HL-60 (cell line): ENCODE data around the gene CCR5AS.

ENCODE experiments used
- DNase-seq, 2 experiments: peaks; one replicate each; pipeline ENCODE4 v3.0.0-alpha.2; 2010 to 2020; ENCODE audit warnings: low read depth in 1 of 2, low spot score in 1 of 2
- H3K27ac ChIP-seq: fragments of 250-450 bp; sonication (Bioruptor Pico); replicated peaks from 2 replicates; pipeline ENCODE4 v1.5.1; 2020; ENCODE audit warnings: mild to moderate bottlenecking, moderate library complexity
- H3K27me3 ChIP-seq: fragments of 250-450 bp; sonication (Bioruptor Pico); 2 replicates; pipeline ENCODE4 v1.5.1; 2021; ENCODE audit warnings: mild to moderate bottlenecking, moderate library complexity; ENCODE audit not compliant: insufficient read depth, poor library complexity, severe bottlenecking
- H3K4me3 ChIP-seq: replicated peaks from 2 replicates; pipeline ENCODE4 v1.5.1; 2011; ENCODE audit warnings: mild to moderate bottlenecking, control low read depth, low read length; ENCODE audit not compliant: insufficient read depth
- GABPA ChIP-seq: IDR thresholded peaks from 2 replicates; pipeline ENCODE4 v1.6.1; 2012; ENCODE audit warnings: low read depth
- POLR2AphosphoS5 ChIP-seq: IDR thresholded peaks from 2 replicates; pipeline ENCODE4 v1.6.1; 2012; ENCODE audit warnings: low read depth
- SPI1 ChIP-seq: IDR thresholded peaks from 2 replicates; pipeline ENCODE4 v1.6.1; 2012; ENCODE audit warnings: low read depth, mild to moderate bottlenecking, borderline replicate concordance
- TF ChIP-seq, protein P1 (sequence below): IDR thresholded peaks from 2 replicates; pipeline ENCODE4 v1.6.1; 2012; ENCODE audit warnings: low read depth; ENCODE audit not compliant: insufficient replicate concordance
- TF ChIP-seq, protein P2 (sequence below): IDR thresholded peaks from one replicate; pipeline ENCODE4 v1.5.1; 2011; ENCODE audit warnings: low read length, control low read depth, inconsistent platforms; ENCODE audit not compliant: insufficient read depth

Gene CCR5AS

DNA sequence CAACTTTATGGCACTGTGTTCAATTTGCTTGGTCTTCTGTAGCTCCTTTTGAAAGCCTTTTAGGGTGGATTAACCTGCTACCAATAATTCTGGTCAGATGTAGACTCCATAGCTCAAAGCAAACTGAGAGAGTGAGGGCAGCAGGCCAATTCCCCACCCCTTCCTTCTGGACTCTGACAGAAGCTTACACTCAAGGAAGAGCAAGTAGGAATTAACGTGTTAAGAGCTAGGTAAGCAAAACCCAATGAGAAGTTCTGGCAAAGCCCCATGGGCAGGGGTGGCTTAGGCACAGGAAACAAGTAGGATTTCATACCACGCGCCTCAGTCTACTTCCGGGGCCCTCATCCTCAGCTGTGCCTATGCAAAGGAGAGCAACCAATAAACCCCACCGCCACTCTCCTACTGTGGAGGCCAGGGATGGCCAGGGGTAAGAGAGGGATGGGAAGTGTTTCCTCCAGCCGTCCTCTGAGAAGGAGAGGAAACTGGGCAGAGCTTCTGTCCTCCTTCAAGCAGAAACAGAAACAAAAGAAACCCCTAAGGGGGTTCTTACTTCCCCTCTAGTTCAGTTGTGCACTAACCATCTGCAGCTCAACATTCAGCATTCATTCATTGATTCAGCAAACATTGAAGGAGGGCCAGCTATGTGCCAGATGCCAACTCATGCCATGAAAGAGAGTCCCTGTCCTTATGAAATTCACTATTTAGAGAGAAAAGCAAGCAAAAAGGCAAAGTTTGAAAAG, 23.5 kb downstream of the CCR5AS start:
- TF ChIP-seq, protein P1, sequence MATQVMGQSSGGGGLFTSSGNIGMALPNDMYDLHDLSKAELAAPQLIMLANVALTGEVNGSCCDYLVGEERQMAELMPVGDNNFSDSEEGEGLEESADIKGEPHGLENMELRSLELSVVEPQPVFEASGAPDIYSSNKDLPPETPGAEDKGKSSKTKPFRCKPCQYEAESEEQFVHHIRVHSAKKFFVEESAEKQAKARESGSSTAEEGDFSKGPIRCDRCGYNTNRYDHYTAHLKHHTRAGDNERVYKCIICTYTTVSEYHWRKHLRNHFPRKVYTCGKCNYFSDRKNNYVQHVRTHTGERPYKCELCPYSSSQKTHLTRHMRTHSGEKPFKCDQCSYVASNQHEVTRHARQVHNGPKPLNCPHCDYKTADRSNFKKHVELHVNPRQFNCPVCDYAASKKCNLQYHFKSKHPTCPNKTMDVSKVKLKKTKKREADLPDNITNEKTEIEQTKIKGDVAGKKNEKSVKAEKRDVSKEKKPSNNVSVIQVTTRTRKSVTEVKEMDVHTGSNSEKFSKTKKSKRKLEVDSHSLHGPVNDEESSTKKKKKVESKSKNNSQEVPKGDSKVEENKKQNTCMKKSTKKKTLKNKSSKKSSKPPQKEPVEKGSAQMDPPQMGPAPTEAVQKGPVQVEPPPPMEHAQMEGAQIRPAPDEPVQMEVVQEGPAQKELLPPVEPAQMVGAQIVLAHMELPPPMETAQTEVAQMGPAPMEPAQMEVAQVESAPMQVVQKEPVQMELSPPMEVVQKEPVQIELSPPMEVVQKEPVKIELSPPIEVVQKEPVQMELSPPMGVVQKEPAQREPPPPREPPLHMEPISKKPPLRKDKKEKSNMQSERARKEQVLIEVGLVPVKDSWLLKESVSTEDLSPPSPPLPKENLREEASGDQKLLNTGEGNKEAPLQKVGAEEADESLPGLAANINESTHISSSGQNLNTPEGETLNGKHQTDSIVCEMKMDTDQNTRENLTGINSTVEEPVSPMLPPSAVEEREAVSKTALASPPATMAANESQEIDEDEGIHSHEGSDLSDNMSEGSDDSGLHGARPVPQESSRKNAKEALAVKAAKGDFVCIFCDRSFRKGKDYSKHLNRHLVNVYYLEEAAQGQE: no peak
- TF ChIP-seq SPI1 (no peak), POLR2AphosphoS5 (no peak), GABPA (no peak)
- TF ChIP-seq, protein P2, sequence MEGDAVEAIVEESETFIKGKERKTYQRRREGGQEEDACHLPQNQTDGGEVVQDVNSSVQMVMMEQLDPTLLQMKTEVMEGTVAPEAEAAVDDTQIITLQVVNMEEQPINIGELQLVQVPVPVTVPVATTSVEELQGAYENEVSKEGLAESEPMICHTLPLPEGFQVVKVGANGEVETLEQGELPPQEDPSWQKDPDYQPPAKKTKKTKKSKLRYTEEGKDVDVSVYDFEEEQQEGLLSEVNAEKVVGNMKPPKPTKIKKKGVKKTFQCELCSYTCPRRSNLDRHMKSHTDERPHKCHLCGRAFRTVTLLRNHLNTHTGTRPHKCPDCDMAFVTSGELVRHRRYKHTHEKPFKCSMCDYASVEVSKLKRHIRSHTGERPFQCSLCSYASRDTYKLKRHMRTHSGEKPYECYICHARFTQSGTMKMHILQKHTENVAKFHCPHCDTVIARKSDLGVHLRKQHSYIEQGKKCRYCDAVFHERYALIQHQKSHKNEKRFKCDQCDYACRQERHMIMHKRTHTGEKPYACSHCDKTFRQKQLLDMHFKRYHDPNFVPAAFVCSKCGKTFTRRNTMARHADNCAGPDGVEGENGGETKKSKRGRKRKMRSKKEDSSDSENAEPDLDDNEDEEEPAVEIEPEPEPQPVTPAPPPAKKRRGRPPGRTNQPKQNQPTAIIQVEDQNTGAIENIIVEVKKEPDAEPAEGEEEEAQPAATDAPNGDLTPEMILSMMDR: no peak
- H3K4me3 ChIP-seq: no peak overlapping the region
- DNase-seq: no peak
- H3K27ac ChIP-seq: no peak overlapping the region
- no peaks in the 10 kb centered on the region for H3K27me3 ChIP-seq

DNA sequence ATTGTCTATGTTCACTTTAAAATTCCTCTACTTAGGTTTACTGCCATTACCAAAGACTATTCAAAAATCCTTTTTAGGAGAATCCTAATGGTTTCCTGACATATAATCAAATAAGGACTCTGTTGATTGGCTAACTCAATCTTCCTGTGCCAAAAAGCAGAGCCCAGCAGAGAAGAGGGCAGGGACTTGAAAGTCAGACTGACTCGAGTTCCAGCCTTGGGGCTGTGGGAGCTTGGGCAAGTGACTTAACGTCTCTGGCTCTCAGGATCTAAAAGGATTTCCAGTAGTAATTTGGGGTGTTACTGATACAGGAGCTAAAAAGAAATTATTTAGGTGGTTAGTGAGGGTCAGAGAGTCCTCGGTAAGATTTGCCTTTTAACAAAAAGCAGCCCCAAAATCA, 25.2 kb downstream of the CCR5AS start:
- no peak for DNase-seq

DNA sequence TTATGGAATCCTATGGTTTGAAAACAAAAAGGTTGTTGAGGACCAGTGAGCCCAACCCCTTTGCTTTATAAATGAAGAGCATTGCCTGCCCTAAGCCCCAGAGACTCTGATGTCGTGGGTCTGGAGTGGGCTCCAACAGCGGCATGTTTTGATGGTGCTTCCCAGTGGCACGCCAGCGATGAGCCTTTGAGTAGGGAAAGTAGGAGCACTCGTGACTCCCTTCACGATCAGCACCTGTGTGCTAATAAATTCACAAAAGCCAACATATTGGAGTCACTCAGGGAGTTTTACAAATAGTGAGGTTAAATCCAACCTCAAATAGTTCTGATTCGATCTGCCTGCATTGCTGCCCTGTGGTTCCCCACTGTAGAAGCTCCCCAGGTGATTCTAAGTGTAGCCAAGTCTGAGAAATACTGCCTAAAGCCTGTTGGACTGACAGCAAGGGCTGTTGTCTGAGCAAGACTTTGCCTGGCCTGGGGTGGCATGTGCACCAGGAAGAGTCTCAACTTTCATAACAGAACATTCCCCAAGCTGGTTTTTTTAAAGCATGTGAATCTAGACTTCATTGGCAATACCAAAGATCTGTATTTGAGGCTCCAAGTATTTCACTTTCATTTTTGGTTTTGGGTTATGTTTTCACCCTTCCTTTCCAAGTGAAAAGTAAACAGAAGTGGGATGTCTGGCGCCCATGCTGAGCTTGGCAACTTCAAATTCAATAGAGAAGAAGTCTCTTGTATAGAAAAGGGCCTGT, 26.2 kb downstream of the CCR5AS start:
- DNase-seq: no peak
- Histone ChIP-seq H3K27ac (no peak overlapping the region), H3K27me3 (no peaks in the 10 kb centered on the region), H3K4me3 (no peak overlapping the region)
- no peak for TF ChIP-seq GABPA
- no peak for TF ChIP-seq POLR2AphosphoS5
- TF ChIP-seq SPI1: no peak
- TF ChIP-seq, protein P1: no peak
- TF ChIP-seq, protein P2: no peak

More for the DNA sequence above, 25.2 kb downstream of the CCR5AS start:
- Histone ChIP-seq H3K27ac (no peak overlapping the region), H3K27me3 (no peaks in the 10 kb centered on the region), H3K4me3 (no peak overlapping the region)
- TF ChIP-seq, protein P2: no peak
- TF ChIP-seq SPI1 (no peak), GABPA (no peak), POLR2AphosphoS5 (no peak)
- TF ChIP-seq, protein P1: no peak
